HuH-7.5 (cell line): ENCODE results near the gene ENTPD7.

Experiments used
- DNase-seq: peaks from one replicate; pipeline ENCODE4 v3.0.0; 2011; ENCODE audit warnings: low spot score

ENTPD7 gene

DNA sequence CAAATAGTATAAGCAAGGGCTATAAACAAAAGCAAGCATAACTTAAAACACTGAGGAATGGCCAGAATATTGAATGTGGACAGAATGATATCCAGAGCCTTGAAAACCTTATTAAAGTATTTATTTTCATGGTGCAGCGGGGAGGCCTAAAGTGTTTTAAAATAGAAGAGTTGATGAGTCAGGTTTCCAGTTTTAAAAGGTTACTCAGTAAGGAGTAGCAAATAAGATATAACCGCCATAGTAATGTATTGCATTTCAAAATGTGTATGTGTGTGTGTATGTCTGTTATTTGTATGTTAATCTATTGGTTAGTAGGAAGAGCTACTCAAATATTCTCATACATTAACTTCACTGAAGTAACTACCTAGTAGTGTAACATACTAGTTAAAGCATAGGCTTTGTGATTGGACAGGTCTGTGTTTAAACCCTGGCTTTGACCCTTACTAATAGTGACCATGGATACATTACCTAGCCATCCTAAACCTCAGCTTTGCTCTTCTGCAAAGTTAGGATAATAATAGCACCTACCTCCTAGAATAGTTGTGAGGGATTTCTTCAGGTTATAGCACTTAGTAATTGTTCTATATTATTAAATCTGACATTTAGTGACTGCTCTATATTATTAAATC lies 89.6 kb downstream of the ENTPD7 start:
- no peak for DNase-seq

DNA sequence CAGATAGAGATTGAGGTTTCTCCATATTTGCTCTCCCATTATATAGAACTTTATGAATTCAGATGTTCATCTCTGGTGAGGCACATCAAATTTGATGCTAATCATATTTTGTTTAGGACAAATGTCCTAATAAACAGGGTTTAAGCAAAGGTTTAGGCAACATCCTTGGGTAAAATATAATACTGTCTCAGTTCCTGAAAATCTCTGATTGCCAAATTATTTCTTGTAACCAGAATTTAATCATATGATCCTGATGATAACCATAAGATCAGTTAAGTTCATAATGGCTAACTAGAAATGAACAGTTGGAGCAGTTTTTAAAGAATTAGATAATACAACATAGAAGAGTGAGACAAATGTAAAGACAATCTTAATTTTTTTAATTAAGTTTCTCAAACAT lies 91.3 kb downstream of the ENTPD7 start:
- no peak for DNase-seq

DNA sequence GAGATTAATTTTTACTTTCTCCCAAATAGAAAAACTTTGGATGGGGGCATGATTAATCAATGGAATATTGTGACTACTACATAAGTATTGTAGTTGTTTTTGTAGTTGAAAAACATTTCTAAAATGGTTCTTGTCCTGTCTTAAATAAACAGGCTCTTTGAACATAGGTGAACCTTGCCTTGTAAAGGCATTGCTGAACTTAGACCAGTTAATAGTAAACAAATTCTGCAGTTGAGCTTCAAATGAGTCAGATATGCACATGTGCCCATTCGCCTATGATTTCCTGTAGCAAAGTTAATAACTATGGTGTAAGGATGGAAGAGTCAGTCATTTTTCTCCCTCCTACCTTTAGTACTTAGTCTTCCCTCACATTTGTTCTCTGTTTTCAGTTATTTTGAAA lies 95.4 kb downstream of the ENTPD7 start:
- no peak for DNase-seq
